Mesothelial cell of epicardium (in vitro differentiated cells): ENCODE measurements around the gene ADGRV1. TPM values are rescaled to one million over a fixed set of nuclear protein-coding genes. Genes with fewer than 3 reads are reported as not detected.

ENCODE experiments used
- DNase-seq, 2 experiments: peaks; one replicate each; pipeline ENCODE4 v3.0.0; 2021; ENCODE audit warnings: low spot score in 2 of 2; ENCODE audit not compliant: unreplicated experiment in 2 of 2
- H3K27ac Mint-ChIP-seq: 2 replicates; pipeline ENCODE4 v1.8.0; 2021; ENCODE audit warnings: mixed read lengths
- H3K27me3 Mint-ChIP-seq: 2 replicates; pipeline ENCODE4 v1.8.0; 2021; ENCODE audit warnings: low read depth, mixed read lengths
- H3K36me3 Mint-ChIP-seq: 2 replicates; pipeline ENCODE4 v1.8.0; 2021; ENCODE audit warnings: mixed read lengths
- H3K4me1 Mint-ChIP-seq: 2 replicates; pipeline ENCODE4 v1.8.0; 2021; ENCODE audit warnings: mixed read lengths
- H3K4me3 Mint-ChIP-seq: 2 replicates; pipeline ENCODE4 v1.8.0; 2021; ENCODE audit warnings: mild to moderate bottlenecking, moderate library complexity, mixed read lengths
- H3K9me3 Mint-ChIP-seq: 2 replicates; pipeline ENCODE4 v1.8.0; 2021; ENCODE audit warnings: mixed read lengths
- CTCF ChIP-seq: fragments of 200-600 bp; sonication (generic); IDR thresholded peaks from one replicate; pipeline ENCODE4 v1.5.0; 2021; ENCODE audit warnings: antibody characterized with exemption; ENCODE audit not compliant: unreplicated experiment
- total RNA-seq: library from RNA; stranded (reverse); gene quantifications from 3 replicates; pipeline ENCODE4 v1.2.1, GENCODE V29; 2021

ADGRV1 gene
- total RNA-seq, 1 donor from 2014 or later: 25.4 TPM

DNA sequence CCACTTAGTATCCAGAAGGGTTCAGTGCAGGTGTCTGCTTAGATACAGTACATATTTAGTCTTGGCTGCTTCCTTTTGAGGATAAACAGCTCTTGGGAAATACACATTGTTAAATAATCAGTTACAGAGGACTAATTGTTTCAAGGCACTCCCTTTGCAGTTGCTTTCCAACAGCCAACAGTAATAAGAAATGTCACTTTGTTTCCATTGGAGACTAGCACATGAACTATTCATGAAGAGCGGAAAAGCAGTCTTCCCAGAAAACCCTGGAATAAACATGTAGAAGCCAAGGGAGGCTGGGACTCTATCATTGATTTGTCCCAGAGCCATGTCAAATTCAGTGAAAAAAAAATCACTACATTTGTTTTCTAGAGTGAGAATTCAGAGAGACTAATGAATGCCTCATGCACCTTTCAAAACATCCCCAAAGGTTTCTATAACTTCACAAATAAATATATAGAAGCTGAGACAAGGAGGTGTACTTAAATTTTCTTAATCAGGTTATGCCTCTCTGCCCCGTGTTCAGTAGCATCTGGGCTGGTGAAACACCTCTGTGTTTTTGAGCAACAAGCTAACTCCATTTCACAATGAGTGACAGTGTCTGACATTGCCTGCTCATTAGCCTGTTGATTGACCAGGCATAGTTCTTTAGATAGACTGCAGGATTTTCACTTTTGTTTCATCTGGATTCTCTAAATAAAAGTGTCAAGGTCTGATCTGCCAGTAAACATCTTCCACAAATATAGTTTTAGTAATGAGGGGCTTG lies 553.1 kb downstream of the ADGRV1 start:
- H3K4me1 Mint-ChIP-seq: peaks cover 3% of the 10 kb centered on the region
- DNase-seq: no peak
- no peak overlapping the region for H3K27ac Mint-ChIP-seq
- peaks cover under 1% of the 10 kb centered on the region for H3K36me3 Mint-ChIP-seq
- no peaks in the 10 kb centered on the region for H3K9me3 Mint-ChIP-seq
- H3K4me3 Mint-ChIP-seq: no peak overlapping the region
- no peaks in the 10 kb centered on the region for H3K27me3 Mint-ChIP-seq
- no peak for TF ChIP-seq CTCF

DNA sequence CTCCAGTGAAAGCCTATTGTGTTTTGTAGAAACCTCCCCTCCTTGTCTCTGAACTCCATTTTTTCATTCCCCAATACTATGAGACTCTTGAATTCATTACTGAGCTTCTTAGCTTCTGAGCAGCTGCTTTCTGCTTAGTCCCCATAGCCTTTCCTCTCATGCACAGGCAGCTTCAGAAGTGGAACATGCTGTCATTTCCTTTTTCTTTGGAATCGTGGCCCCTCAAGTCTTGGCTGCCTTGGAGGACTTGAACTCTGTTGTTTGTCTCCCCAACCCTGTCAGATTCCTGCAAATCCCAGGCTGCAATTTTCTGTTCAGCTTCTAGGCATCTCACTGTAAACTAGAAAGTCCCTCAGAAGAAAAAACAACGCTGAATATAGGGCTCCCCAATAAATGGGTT lies 556.1 kb downstream of the ADGRV1 start:
- no peak for DNase-seq
- peak overlapping the region; percentile 67 for H3K27ac Mint-ChIP-seq
- no peak for TF ChIP-seq CTCF
- peaks cover 15% of the 10 kb centered on the region for H3K4me1 Mint-ChIP-seq
- no peaks in the 10 kb centered on the region for H3K9me3 Mint-ChIP-seq
- H3K36me3 Mint-ChIP-seq: no peaks in the 10 kb centered on the region
- no peaks in the 10 kb centered on the region for H3K27me3 Mint-ChIP-seq
- H3K4me3 Mint-ChIP-seq: no peak overlapping the region

DNA sequence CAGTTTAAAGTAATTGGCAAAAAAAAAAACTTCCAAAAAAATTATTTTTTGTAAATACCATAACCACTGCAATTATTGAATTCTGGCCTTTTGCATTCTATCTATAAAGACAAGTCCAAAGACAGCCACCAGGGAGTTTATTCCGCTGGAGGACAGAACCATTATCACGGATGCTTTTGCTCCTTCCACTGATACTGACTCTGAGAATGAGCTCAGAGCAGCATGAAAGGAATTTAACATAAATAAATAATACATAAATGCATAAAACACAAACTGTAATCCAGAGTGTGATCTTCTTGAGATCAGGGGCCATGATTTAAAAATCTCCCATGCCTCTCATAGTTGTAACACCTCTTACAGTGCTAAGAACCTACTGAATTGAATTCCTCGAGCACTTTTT lies 559.8 kb downstream of the ADGRV1 start:
- Mint-ChIP-seq H3K27me3 (no peaks in the 10 kb centered on the region), H3K36me3 (no peaks in the 10 kb centered on the region), H3K27ac (no peak overlapping the region), H3K4me1 (peaks cover 25% of the 10 kb centered on the region), H3K9me3 (no peaks in the 10 kb centered on the region), H3K4me3 (no peak overlapping the region)
- TF ChIP-seq CTCF: no peak
- no peak for DNase-seq

- no peak overlapping the region for H3K4me3 Mint-ChIP-seq
- peaks cover 25% of the 10 kb centered on the region for H3K4me1 Mint-ChIP-seq
- H3K27me3 Mint-ChIP-seq: no peaks in the 10 kb centered on the region
- H3K36me3 Mint-ChIP-seq: no peaks in the 10 kb centered on the region
- H3K9me3 Mint-ChIP-seq: no peaks in the 10 kb centered on the region
- DNase-seq: no peak
- no peak for TF ChIP-seq CTCF
- H3K27ac Mint-ChIP-seq: no peak overlapping the region
Measured at GRCh38 chr5:91118796-91119195, 560.2 kb downstream of the ADGRV1 start.

DNA sequence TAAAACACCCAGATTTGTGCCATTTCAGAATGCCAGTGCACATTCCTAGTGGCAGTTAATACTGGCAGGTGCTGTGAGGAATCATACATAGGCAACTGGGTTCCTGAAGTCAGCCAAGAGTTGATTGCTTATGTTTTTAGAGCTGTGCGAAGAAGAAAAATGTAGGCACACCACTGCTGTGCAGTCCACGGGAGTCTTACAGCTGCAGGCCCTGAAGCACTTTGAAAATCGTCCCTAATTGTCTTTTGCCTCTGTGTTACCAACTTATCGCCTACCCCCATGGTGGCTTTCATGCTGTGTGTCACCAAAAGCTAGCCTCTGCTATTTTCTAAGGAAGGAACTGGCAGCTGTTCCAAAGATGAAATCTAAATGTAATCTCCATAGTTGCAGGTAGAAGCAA lies 560.6 kb downstream of the ADGRV1 start:
- DNase-seq: no peak
- H3K4me3 Mint-ChIP-seq: no peak overlapping the region

More for the DNA sequence above, 560.6 kb downstream of the ADGRV1 start:
- H3K4me1 Mint-ChIP-seq: peaks cover 25% of the 10 kb centered on the region
- H3K9me3 Mint-ChIP-seq: no peaks in the 10 kb centered on the region
- no peaks in the 10 kb centered on the region for H3K36me3 Mint-ChIP-seq
- no peak for TF ChIP-seq CTCF
- H3K27me3 Mint-ChIP-seq: no peaks in the 10 kb centered on the region
- no peak overlapping the region for H3K27ac Mint-ChIP-seq
